ENCODE measurements around the gene IMPDH2. TPM values are rescaled to one million over a fixed set of nuclear protein-coding genes. Genes with fewer than 3 reads are reported as not detected.

The IMPDH2 gene
- total and polyA plus RNA-seq, 4 experiments from 2014 or later, result 82.9 to 89.6 (median 87.5) TPM

GRCh38 chr3:49007771-49008528 lies 21.2 kb downstream of the IMPDH2 start:
- intact Hi-C loops (cut with micrococcal nuclease), result loop anchor here (1.0 to 5.0 kb wide), 5 partner anchors 13 to 321 kb away; partner anchors contain the start of genes IMPDH2, NCKIPSD, P4HTM and QRICH1
- DNase-seq, result peak; percentile 82 to 90 (median 84)
- H3K36me3 ChIP-seq (ENCODE audit: insufficient read depth, low read length), result peaks cover 17% of the 10 kb centered on the region
- no peaks in the 10 kb centered on the region for H3K9me3 ChIP-seq (ENCODE audit: control insufficient read depth in 1 of 2, low read length in 2 of 2)
- Mint-ChIP-seq H3K9me3 (peaks cover 0 to 2% (median 0%) of the 10 kb centered on the region in 8 donors), H3K36me3 (peaks cover 0 to 28% of the 10 kb centered on the region in 2 donors), H3K4me1 (peaks cover 15 to 37% (median 24%) of the 10 kb centered on the region in 4 donors), H3K27me3 (no peaks in the 10 kb centered on the region), H3K27ac (peak overlapping the region; percentile 95 to 100 (median 99)), H3K4me3 (peak overlapping the region; percentile 93 to 99 (median 98))
- no peaks in the 10 kb centered on the region for H3K27me3 ChIP-seq (ENCODE audit: insufficient read depth, low read length)
- ChIA-PET POLR2A (ENCODE audit: partially characterized antibody) (interaction anchor here (0.8 to 22.1 kb wide), 22 partner anchors 11 to 462 kb away, joined by 3 to 629 read pairs (median 4); partner anchors contain the start of genes ARIH2, DAG1, DALRD3 and IMPDH2), CTCF (ENCODE audit: partially characterized antibody) (interaction anchor here (0.8 to 10.3 kb wide), 11 partner anchors 13 to 441 kb away, joined by 3 to 173 read pairs (median 4); partner anchors contain the start of genes DALRD3, IMPDH2, IP6K2 and NDUFAF3)
- H3K4me1 ChIP-seq (ENCODE audit: insufficient read depth, low read length), result peaks cover 20% of the 10 kb centered on the region
- peak overlapping the region; percentile 87 for H3K27ac ChIP-seq (ENCODE audit: low read depth, low read length)
- H3K4me3 ChIP-seq (ENCODE audit: low read length in 2 of 2), result peak overlapping the region; percentile 81 to 97

DNA sequence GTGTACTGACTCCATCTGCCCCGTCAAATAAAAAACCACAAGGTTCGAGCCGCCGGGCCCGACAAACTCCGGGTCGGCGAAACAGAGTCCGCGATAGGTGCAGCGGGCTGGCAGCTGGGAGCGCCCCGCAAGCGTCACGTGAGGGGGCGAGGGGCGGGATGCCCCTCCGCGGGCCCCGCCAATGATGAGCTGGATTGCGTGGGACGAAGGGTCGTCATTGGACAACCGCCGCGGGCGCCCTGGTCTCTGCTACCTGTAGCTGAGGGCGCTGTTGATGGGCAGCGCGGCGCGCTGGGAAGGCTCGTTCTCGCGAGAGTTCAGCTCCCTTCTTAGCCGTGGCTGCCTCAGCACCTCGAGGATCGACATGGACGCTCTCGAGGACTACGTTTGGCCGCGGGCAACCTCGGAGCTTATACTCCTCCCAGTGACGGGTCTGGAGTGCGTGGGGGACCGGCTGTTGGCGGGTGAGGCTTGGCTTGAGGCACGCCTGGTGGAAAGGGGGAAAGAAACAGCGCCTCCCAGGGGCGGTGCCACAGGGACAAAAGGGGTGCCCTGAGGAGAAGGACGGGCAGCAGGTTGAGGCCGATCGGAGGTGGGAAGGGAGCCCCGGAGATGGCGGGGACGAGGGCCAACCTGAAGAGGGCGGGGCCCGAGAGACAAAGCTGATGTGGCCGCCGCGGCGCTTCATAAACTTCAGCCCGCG lies 22.0 kb downstream of the IMPDH2 start, which contains the start of gene WDR6:
WDR6 (plus strand) TSS at position 324 of the 703 bp plus-strand sequence; CDS start at position 365, 41 bp downstream.
- H3K27me3 Mint-ChIP-seq, result no peaks in the 10 kb centered on the region
- peaks cover 0 to 2% (median 0%) of the 10 kb centered on the region in 8 donors for H3K9me3 Mint-ChIP-seq
- peaks cover 10% of the 10 kb centered on the region for H3K36me3 ChIP-seq (ENCODE audit: insufficient read depth, low read length)
- H3K27ac Mint-ChIP-seq, result peak within 1 kb of the TSS; percentile 95 to 100 (median 99)
- CTCF ChIA-PET (ENCODE audit: partially characterized antibody), result interaction anchor here (0.6 to 10.3 kb wide), 19 partner anchors 12 to 442 kb away, joined by 3 to 173 read pairs (median 4); partner anchors contain the start of genes DALRD3, IMPDH2, IP6K2 and NDUFAF3
- intact Hi-C loops (cut with micrococcal nuclease), result loop anchor here (1.0 to 5.0 kb wide), 5 partner anchors 14 to 320 kb away; partner anchors contain the start of genes IMPDH2, NCKIPSD, P4HTM and QRICH1
- DNase-seq, result peak; percentile 95 to 98 (median 97)
- no peaks in the 10 kb centered on the region for H3K27me3 ChIP-seq (ENCODE audit: insufficient read depth, low read length)
- H3K9me3 ChIP-seq (ENCODE audit: control insufficient read depth in 1 of 2, low read length in 2 of 2), result no peaks in the 10 kb centered on the region
- peak within 1 kb of the TSS; percentile 87 for H3K27ac ChIP-seq (ENCODE audit: low read depth, low read length)
- H3K4me3 ChIP-seq (ENCODE audit: low read length in 2 of 2), result peak within 1 kb of the TSS; percentile 81 to 97
- H3K4me1 ChIP-seq (ENCODE audit: insufficient read depth, low read length), result peaks cover 20% of the 10 kb centered on the region
- peaks cover 0 to 24% of the 10 kb centered on the region in 2 donors for H3K36me3 Mint-ChIP-seq
- POLR2A ChIA-PET (ENCODE audit: partially characterized antibody), result interaction anchor here (0.7 to 22.1 kb wide), 24 partner anchors 10 to 1594 kb away, joined by 3 to 629 read pairs (median 4); partner anchors contain the start of genes ARIH2, DAG1, DALRD3 and IMPDH2
- peaks cover 15 to 37% (median 24%) of the 10 kb centered on the region in 4 donors for H3K4me1 Mint-ChIP-seq
- H3K4me3 Mint-ChIP-seq, result peak within 1 kb of the TSS; percentile 93 to 99 (median 98)

DNA sequence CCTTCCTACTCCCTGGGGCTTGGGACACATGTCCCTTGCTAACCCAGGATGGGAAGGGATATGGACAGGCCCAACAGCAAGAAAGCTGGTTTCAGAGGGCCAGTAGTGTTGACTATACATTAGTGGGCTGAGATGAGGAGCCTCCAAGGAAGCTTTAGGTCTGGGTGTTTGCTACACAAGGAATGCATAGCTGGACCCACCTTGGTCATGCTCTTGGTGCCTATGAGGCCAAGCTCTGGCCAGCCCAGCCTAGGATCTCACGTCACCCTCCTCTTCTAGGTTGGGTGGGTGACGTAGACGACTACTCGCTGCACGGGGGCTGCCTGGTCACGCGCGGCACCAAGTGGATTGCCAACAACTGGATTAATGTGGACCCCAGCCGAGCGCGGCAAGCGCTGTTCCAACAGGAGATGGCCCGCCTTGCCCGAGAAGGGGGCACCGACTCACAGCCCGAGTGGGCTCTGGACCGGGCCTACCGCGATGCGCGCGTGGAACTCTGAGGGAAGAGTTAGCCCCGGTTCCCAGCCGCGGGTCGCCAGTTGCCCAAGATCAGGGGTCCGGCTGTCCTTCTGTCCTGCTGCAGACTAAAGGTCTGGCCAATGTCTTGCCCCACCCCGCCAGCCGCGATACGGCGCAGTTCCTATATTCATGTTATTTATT lies 22.7 kb downstream of the IMPDH2 start:
- Histone ChIP-seq H3K9me3 (ENCODE audit: control insufficient read depth in 1 of 2, low read length in 2 of 2) (no peaks in the 10 kb centered on the region), H3K27ac (ENCODE audit: low read depth, low read length) (peak overlapping the region; percentile 87), H3K4me3 (ENCODE audit: low read length in 2 of 2) (peak overlapping the region; percentile 52 to 97), H3K27me3 (ENCODE audit: insufficient read depth, low read length) (no peaks in the 10 kb centered on the region), H3K36me3 (ENCODE audit: insufficient read depth, low read length) (peaks cover 3% of the 10 kb centered on the region), H3K4me1 (ENCODE audit: insufficient read depth, low read length) (peaks cover 20% of the 10 kb centered on the region)
- DNase-seq, result peak in 3 of 5 donors; percentile 26 to 61 (median 31)
- ChIA-PET CTCF (ENCODE audit: partially characterized antibody) (interaction anchor here (0.5 to 10.3 kb wide), 19 partner anchors 11 to 443 kb away, joined by 3 to 173 read pairs (median 4); partner anchors contain the start of genes DALRD3, IMPDH2, NDUFAF3 and P4HTM), POLR2A (ENCODE audit: partially characterized antibody) (interaction anchor here (0.7 to 22.1 kb wide), 19 partner anchors 9 to 1594 kb away, joined by 3 to 629 read pairs (median 6); partner anchors contain the start of genes DAG1, DALRD3, IMPDH2 and IP6K2)
- Mint-ChIP-seq H3K36me3 (peaks cover 0 to 17% of the 10 kb centered on the region in 2 donors), H3K27ac (peak overlapping the region; percentile 95 to 100 (median 99)), H3K4me3 (peak overlapping the region; percentile 93 to 99 (median 98)), H3K4me1 (peaks cover 15 to 31% (median 22%) of the 10 kb centered on the region in 4 donors), H3K27me3 (no peaks in the 10 kb centered on the region), H3K9me3 (peaks cover 0 to 2% (median 0%) of the 10 kb centered on the region in 8 donors)
- intact Hi-C loops (cut with micrococcal nuclease), result loop anchor here (1.0 to 5.0 kb wide), 5 partner anchors 15 to 319 kb away; partner anchors contain the start of genes IMPDH2, NCKIPSD, P4HTM and QRICH1

DNA sequence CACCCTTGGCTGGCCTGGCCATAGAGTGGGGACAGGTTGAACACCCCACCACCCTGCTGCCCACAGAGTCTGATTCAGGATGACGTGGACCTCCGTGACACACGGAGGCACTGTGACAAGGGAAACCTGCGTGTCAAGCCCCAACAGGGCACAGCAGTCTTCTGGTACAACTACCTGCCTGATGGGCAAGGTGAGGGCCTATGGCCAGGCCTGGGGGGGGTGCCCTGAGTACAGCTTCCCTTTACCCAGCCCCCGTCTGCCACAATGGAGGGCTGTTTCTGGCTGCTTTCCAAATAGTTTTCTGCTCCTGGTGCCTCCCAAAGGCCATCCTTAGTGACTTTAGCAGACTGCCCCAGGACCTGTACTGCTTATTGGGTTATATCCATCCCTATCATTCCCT lies 23.2 kb downstream of the IMPDH2 start:
- Mint-ChIP-seq H3K36me3 (peaks cover 0 to 13% of the 10 kb centered on the region in 2 donors), H3K27ac (peak overlapping the region in 6 of 7 donors; percentile 78 to 99 (median 99)), H3K4me3 (peak overlapping the region; percentile 93 to 99 (median 98)), H3K4me1 (peaks cover 15 to 31% (median 22%) of the 10 kb centered on the region in 4 donors), H3K27me3 (no peaks in the 10 kb centered on the region), H3K9me3 (peaks cover 0 to 2% (median 0%) of the 10 kb centered on the region in 8 donors)
- H3K36me3 ChIP-seq (ENCODE audit: insufficient read depth, low read length), result no peaks in the 10 kb centered on the region
- no peaks in the 10 kb centered on the region for H3K27me3 ChIP-seq (ENCODE audit: insufficient read depth, low read length)
- peak overlapping the region; percentile 87 for H3K27ac ChIP-seq (ENCODE audit: low read depth, low read length)
- H3K9me3 ChIP-seq (ENCODE audit: control insufficient read depth in 1 of 2, low read length in 2 of 2), result no peaks in the 10 kb centered on the region
- ChIA-PET CTCF (ENCODE audit: partially characterized antibody) (interaction anchor here (0.5 to 10.3 kb wide), 3 partner anchors 15 to 264 kb away, joined by 3 to 173 read pairs (median 136); partner anchors contain the start of genes DALRD3, NDUFAF3 and P4HTM), POLR2A (ENCODE audit: partially characterized antibody) (interaction anchor here (3.2 to 22.1 kb wide), 3 partner anchors 15 to 88 kb away, joined by 69 to 629 read pairs (median 191); partner anchors contain the start of genes DALRD3, IMPDH2, NDUFAF3 and P4HTM)
- H3K4me3 ChIP-seq (ENCODE audit: low read length in 2 of 2), result peak overlapping the region in 1 of 2 donors; percentile 97
- peak in 1 of 5 donors; percentile 22 for DNase-seq
- intact Hi-C loops (cut with micrococcal nuclease), result loop anchor here (5.0 kb wide), 1 partner anchor 319 kb away; the partner anchor contains the start of gene NCKIPSD
- H3K4me1 ChIP-seq (ENCODE audit: insufficient read depth, low read length), result peaks cover 20% of the 10 kb centered on the region

GRCh38 chr3:49005303-49005680 lies 23.9 kb downstream of the IMPDH2 start:
- H3K4me3 Mint-ChIP-seq, result peak overlapping the region in 1 of 8 donors; percentile 15

More at GRCh38 chr3:49005303-49005680, 23.9 kb downstream of the IMPDH2 start:
- Histone ChIP-seq H3K27me3 (ENCODE audit: insufficient read depth, low read length) (no peaks in the 10 kb centered on the region), H3K36me3 (ENCODE audit: insufficient read depth, low read length) (no peaks in the 10 kb centered on the region), H3K4me3 (ENCODE audit: low read length in 2 of 2) (no peak overlapping the region), H3K4me1 (ENCODE audit: insufficient read depth, low read length) (peaks cover 20% of the 10 kb centered on the region), H3K9me3 (ENCODE audit: control insufficient read depth in 1 of 2, low read length in 2 of 2) (no peaks in the 10 kb centered on the region), H3K27ac (ENCODE audit: low read depth, low read length) (no peak overlapping the region)
- peaks cover 15 to 31% (median 22%) of the 10 kb centered on the region in 4 donors for H3K4me1 Mint-ChIP-seq
- peaks cover 0 to 13% of the 10 kb centered on the region in 2 donors for H3K36me3 Mint-ChIP-seq
- intact Hi-C loops (cut with micrococcal nuclease), result loop anchor here (5.0 kb wide), 1 partner anchor 318 kb away; the partner anchor contains the start of gene NCKIPSD
- CTCF ChIA-PET (ENCODE audit: partially characterized antibody), result interaction anchor here (6.4 to 10.3 kb wide), 2 partner anchors 15 to 17 kb away, joined by 136 to 173 read pairs; partner anchors contain the start of genes DALRD3, NDUFAF3 and P4HTM
- POLR2A ChIA-PET (ENCODE audit: partially characterized antibody), result interaction anchor here (0.9 to 22.1 kb wide), 3 partner anchors 14 to 67 kb away, joined by 3 to 629 read pairs (median 191); partner anchors contain the start of genes DALRD3, IMPDH2, NDUFAF3 and P4HTM
- no peaks in the 10 kb centered on the region for H3K27me3 Mint-ChIP-seq
- DNase-seq, result peak in 1 of 5 donors; percentile 22
- peak overlapping the region in 2 of 7 donors; percentile 61 to 63 for H3K27ac Mint-ChIP-seq
- peaks cover 0 to 2% (median 0%) of the 10 kb centered on the region in 8 donors for H3K9me3 Mint-ChIP-seq
